ENCODE data around the gene RELCH.

RELCH gene

GRCh38 chr18:62206593-62206992 lies 19.5 kb downstream of the RELCH start:
- H3K9me3 Mint-ChIP-seq, result peaks cover 0 to 2% of the 10 kb centered on the region in 2 donors
- no peak for ATAC-seq (replicated peaks)

GRCh38 chr18:62209046-62209445 lies 22.0 kb downstream of the RELCH start:
- Mint-ChIP-seq H3K9me3 (peaks cover 0 to 2% of the 10 kb centered on the region in 2 donors), H3K4me1 (peaks cover 13 to 40% of the 10 kb centered on the region in 2 donors), H3K4me3 (no peak overlapping the region), H3K27me3 (no peaks in the 10 kb centered on the region), H3K36me3 (peaks cover 12 to 32% of the 10 kb centered on the region in 2 donors), H3K27ac (no peak overlapping the region)
- ATAC-seq (replicated peaks) (no peak), DNase-seq (no peak)

More at GRCh38 chr18:62206593-62206992, 19.5 kb downstream of the RELCH start:
- H3K27ac Mint-ChIP-seq, result no peak overlapping the region
- H3K4me3 Mint-ChIP-seq, result no peak overlapping the region
- H3K27me3 Mint-ChIP-seq, result no peaks in the 10 kb centered on the region
- no peak for DNase-seq
- peaks cover 8 to 28% of the 10 kb centered on the region in 2 donors for H3K36me3 Mint-ChIP-seq
- peaks cover 13 to 36% of the 10 kb centered on the region in 2 donors for H3K4me1 Mint-ChIP-seq

- H3K27ac Mint-ChIP-seq, result no peak overlapping the region
- ATAC-seq (replicated peaks), result no peak
- H3K4me3 Mint-ChIP-seq, result no peak overlapping the region
- peaks cover 14 to 36% of the 10 kb centered on the region in 2 donors for H3K36me3 Mint-ChIP-seq
- no peaks in the 10 kb centered on the region for H3K27me3 Mint-ChIP-seq
- H3K9me3 Mint-ChIP-seq, result peaks cover 0 to 2% of the 10 kb centered on the region in 2 donors
- no peak for DNase-seq
- H3K4me1 Mint-ChIP-seq, result peaks cover 15 to 40% of the 10 kb centered on the region in 2 donors
These were observed 23.1 kb downstream of the RELCH start for GRCh38 chr18:62210138-62210537.

- DNase-seq (no peak), ATAC-seq (replicated peaks) (no peak)
- Mint-ChIP-seq H3K4me1 (peaks cover 18 to 40% of the 10 kb centered on the region in 2 donors), H3K4me3 (no peak overlapping the region), H3K9me3 (peaks cover 0 to 2% of the 10 kb centered on the region in 2 donors), H3K36me3 (peaks cover 14 to 39% of the 10 kb centered on the region in 2 donors), H3K27me3 (no peaks in the 10 kb centered on the region), H3K27ac (no peak overlapping the region)
These were observed 24.3 kb downstream of the RELCH start for GRCh38 chr18:62211325-62211828.

- Mint-ChIP-seq H3K9me3 (no peaks in the 10 kb centered on the region), H3K27ac (no peak overlapping the region), H3K27me3 (no peaks in the 10 kb centered on the region), H3K36me3 (peaks cover 15 to 35% of the 10 kb centered on the region in 2 donors), H3K4me1 (peaks cover 14 to 23% of the 10 kb centered on the region in 2 donors), H3K4me3 (no peak overlapping the region)
- ATAC-seq (replicated peaks) (no peak), DNase-seq (no peak)
These were observed 27.7 kb downstream of the RELCH start for GRCh38 chr18:62214790-62215189.

GRCh38 chr18:62224229-62224628 lies 37.2 kb downstream of the RELCH start:
- no peaks in the 10 kb centered on the region for H3K27me3 Mint-ChIP-seq
- DNase-seq, result no peak
- no peak overlapping the region for H3K4me3 Mint-ChIP-seq
- H3K4me1 Mint-ChIP-seq, result no peaks in the 10 kb centered on the region
- peaks cover 32 to 47% of the 10 kb centered on the region in 2 donors for H3K36me3 Mint-ChIP-seq
- no peak for ATAC-seq (replicated peaks)
- no peak overlapping the region for H3K27ac Mint-ChIP-seq
- peaks cover 2 to 4% of the 10 kb centered on the region in 2 donors for H3K9me3 Mint-ChIP-seq

GRCh38 chr18:62226047-62226446 lies 39.0 kb downstream of the RELCH start:
- H3K36me3 Mint-ChIP-seq, result peaks cover 36 to 50% of the 10 kb centered on the region in 2 donors
- no peaks in the 10 kb centered on the region for H3K4me1 Mint-ChIP-seq
- no peak overlapping the region for H3K27ac Mint-ChIP-seq
- H3K9me3 Mint-ChIP-seq, result peaks cover 2 to 4% of the 10 kb centered on the region in 2 donors
- ATAC-seq (replicated peaks) (no peak), DNase-seq (no peak)
- no peak overlapping the region for H3K4me3 Mint-ChIP-seq
- H3K27me3 Mint-ChIP-seq, result no peaks in the 10 kb centered on the region

- Mint-ChIP-seq H3K36me3 (peaks cover 30 to 32% of the 10 kb centered on the region in 2 donors), H3K27me3 (no peaks in the 10 kb centered on the region), H3K9me3 (no peaks in the 10 kb centered on the region), H3K4me3 (no peak overlapping the region), H3K27ac (no peak overlapping the region), H3K4me1 (no peaks in the 10 kb centered on the region)
- DNase-seq (no peak), ATAC-seq (replicated peaks) (no peak)
These were observed 49.2 kb downstream of the RELCH start for GRCh38 chr18:62236252-62236651.

- Mint-ChIP-seq H3K27me3 (no peaks in the 10 kb centered on the region), H3K4me1 (no peaks in the 10 kb centered on the region), H3K36me3 (peaks cover 19 to 22% of the 10 kb centered on the region in 2 donors), H3K4me3 (no peak overlapping the region), H3K27ac (no peak overlapping the region), H3K9me3 (no peaks in the 10 kb centered on the region)
- DNase-seq (no peak), ATAC-seq (replicated peaks) (no peak)
These were observed 52.4 kb downstream of the RELCH start for GRCh38 chr18:62239475-62239874.

- no peak overlapping the region for H3K4me3 Mint-ChIP-seq
- H3K36me3 Mint-ChIP-seq, result peaks cover 11 to 17% of the 10 kb centered on the region in 2 donors
- no peak overlapping the region for H3K27ac Mint-ChIP-seq
- no peaks in the 10 kb centered on the region for H3K27me3 Mint-ChIP-seq
- no peaks in the 10 kb centered on the region for H3K4me1 Mint-ChIP-seq
- DNase-seq, result no peak
- ATAC-seq (replicated peaks), result no peak
- H3K9me3 Mint-ChIP-seq, result no peaks in the 10 kb centered on the region
These were observed 55.9 kb downstream of the RELCH start for GRCh38 chr18:62242955-62243354.

- H3K27me3 Mint-ChIP-seq, result no peaks in the 10 kb centered on the region
- no peak for ATAC-seq (replicated peaks)
- no peak overlapping the region for H3K27ac Mint-ChIP-seq
- no peak overlapping the region for H3K4me3 Mint-ChIP-seq
- H3K9me3 Mint-ChIP-seq, result no peaks in the 10 kb centered on the region
- H3K4me1 Mint-ChIP-seq, result no peaks in the 10 kb centered on the region
- H3K36me3 Mint-ChIP-seq, result peaks cover 7 to 11% of the 10 kb centered on the region in 2 donors
- DNase-seq, result no peak
These were observed 58.1 kb downstream of the RELCH start for GRCh38 chr18:62245177-62245576.

GRCh38 chr18:62245699-62246098 lies 58.6 kb downstream of the RELCH start:
- H3K4me3 Mint-ChIP-seq, result no peak overlapping the region
- no peak overlapping the region for H3K27ac Mint-ChIP-seq
- H3K27me3 Mint-ChIP-seq, result no peaks in the 10 kb centered on the region
- H3K9me3 Mint-ChIP-seq, result no peaks in the 10 kb centered on the region
- no peak for DNase-seq
- peaks cover 7 to 11% of the 10 kb centered on the region in 2 donors for H3K36me3 Mint-ChIP-seq
- H3K4me1 Mint-ChIP-seq, result no peaks in the 10 kb centered on the region
- ATAC-seq (replicated peaks), result no peak

- no peak for ATAC-seq (replicated peaks)
- Mint-ChIP-seq H3K27me3 (no peaks in the 10 kb centered on the region), H3K4me3 (no peak overlapping the region), H3K36me3 (peaks cover 8 to 11% of the 10 kb centered on the region in 2 donors), H3K27ac (no peak overlapping the region), H3K9me3 (no peaks in the 10 kb centered on the region), H3K4me1 (no peaks in the 10 kb centered on the region)
- no peak for DNase-seq
These were observed 61.3 kb downstream of the RELCH start for GRCh38 chr18:62248313-62248712.

GRCh38 chr18:62249478-62250097 lies 62.5 kb downstream of the RELCH start:
- Mint-ChIP-seq H3K27me3 (no peaks in the 10 kb centered on the region), H3K27ac (no peak overlapping the region), H3K36me3 (peaks cover 7 to 9% of the 10 kb centered on the region in 2 donors), H3K4me3 (no peak overlapping the region), H3K4me1 (no peaks in the 10 kb centered on the region), H3K9me3 (no peaks in the 10 kb centered on the region)
- ATAC-seq (replicated peaks), result peak; percentile 59 to 61
- peak; percentile 18 for DNase-seq

- Mint-ChIP-seq H3K9me3 (no peaks in the 10 kb centered on the region), H3K36me3 (peaks cover 6 to 7% of the 10 kb centered on the region in 2 donors), H3K27ac (no peak overlapping the region)
These were observed 63.4 kb downstream of the RELCH start for GRCh38 chr18:62250475-62250874.

More at GRCh38 chr18:62250475-62250874, 63.4 kb downstream of the RELCH start:
- Mint-ChIP-seq H3K4me1 (no peaks in the 10 kb centered on the region), H3K4me3 (no peak overlapping the region), H3K27me3 (no peaks in the 10 kb centered on the region)
- no peak for DNase-seq
- no peak for ATAC-seq (replicated peaks)
